A549 (cell line): ENCODE measurements around the gene EIF4EBP3. TPM values are rescaled to one million over a fixed set of nuclear protein-coding genes. Genes with fewer than 3 reads are reported as not detected.
A peak's percentile ranks its signal among the peaks of the same experiment; 100 is the strongest.

Source experiments
- ATAC-seq, 2 experiments: fragments of 200-7000 bp in 1 of 2; fragments of >200 bp in 1 of 2; cut with Nextera tagmentation in 1 of 2; cut with Tn5 transposase in 1 of 2; 3 replicates each; pipeline versions ENCODE4 v1.8.0 to v1.9.1; 2018 to 2020; ENCODE audit warnings: mild to moderate bottlenecking in 1 of 2, moderate library complexity in 1 of 2
- CTCF ChIA-PET: fragments of 300-600 bp; sonication (Branson Sonifier 250); formaldehyde crosslinking; extraction: SDS; loops from one replicate; lab custom pipeline; 2021; ENCODE audit warnings: antibody characterized with exemption, inconsistent platforms; lab: Yijun Ruan, JAX
- POLR2A ChIA-PET: fragments of 350-600 bp; formaldehyde crosslinking; extraction: SDS; loops from one replicate; lab custom pipeline; 2021; ENCODE audit warnings: antibody characterized with exemption, inconsistent platforms; lab: Yijun Ruan, JAX
- DNase-seq, 2 experiments: peaks; one replicate each; pipeline versions ENCODE4 v3.0.0 to v3.0.0-alpha.2; 2011 to 2016; ENCODE audit warnings: low read depth in 1 of 2, low spot score in 1 of 2
- FAIRE-seq: peaks from 2 replicates; lab custom pipeline; 2011; peaks lifted over from hg19 to GRCh38; lab: Jason Lieb, UNC
- H3K27ac ChIP-seq, 2 experiments: fragments of >200 bp; sonication (Bioruptor Twin); formaldehyde crosslinking; 3 replicates each; pipeline ENCODE4 v1.5.1; 2016 to 2017
- H3K4me1 ChIP-seq: fragments of >200 bp; sonication (Bioruptor Twin); formaldehyde crosslinking; 3 replicates; pipeline ENCODE4 v1.6.1; 2016
- H3K4me2 ChIP-seq: fragments of >200 bp; sonication (Bioruptor Twin); formaldehyde crosslinking; 3 replicates; pipeline ENCODE4 v1.6.1; 2016
- H3K4me3 ChIP-seq: fragments of >200 bp; sonication (Bioruptor Twin); formaldehyde crosslinking; 3 replicates; pipeline ENCODE4 v1.5.1; 2016
- H3K9me3 ChIP-seq: fragments of >200 bp; sonication (Bioruptor Twin); formaldehyde crosslinking; 3 replicates; pipeline ENCODE4 v1.6.1; 2016
- BCL3 ChIP-seq: fragments of >200 bp; sonication (Bioruptor Twin); formaldehyde crosslinking; IDR thresholded peaks from 3 replicates; pipeline ENCODE4 v1.6.1; 2016
- CBX8 ChIP-seq: fragments of 200-600 bp; sonication (generic); IDR thresholded peaks from 2 replicates; pipeline ENCODE4 v1.6.1; 2016
- CEBPB ChIP-seq, 2 experiments: fragments of >200 bp in 1 of 2; sonication (Bioruptor Twin) in 1 of 2; formaldehyde crosslinking in 1 of 2; IDR thresholded peaks; 2 replicates each; pipeline ENCODE4 v1.6.1; 2012 to 2016
- CHD4 ChIP-seq: fragments of 200-600 bp; sonication (generic); IDR thresholded peaks from 2 replicates; pipeline ENCODE4 v1.6.1; 2016; ENCODE audit warnings: antibody characterized with exemption, mild to moderate bottlenecking, borderline replicate concordance
- E2F6 ChIP-seq: IDR thresholded peaks from 2 replicates; pipeline ENCODE4 v1.6.1; 2012; ENCODE audit warnings: low read depth, borderline replicate concordance
- EP300 ChIP-seq, 2 experiments: fragments of >200 bp; sonication (Bioruptor Twin); formaldehyde crosslinking; IDR thresholded peaks; 2 replicates in 1 of 2; 3 replicates in 1 of 2; pipeline ENCODE4 v1.6.1; 2016 to 2017
- ESRRA ChIP-seq: fragments of 150-350 bp; IDR thresholded peaks from 2 replicates; pipeline ENCODE4 v1.6.1; 2014; ENCODE audit warnings: mild to moderate bottlenecking, low read length, borderline replicate concordance
- FOSB ChIP-seq: fragments of 250-450 bp; sonication (Bioruptor Pico); IDR thresholded peaks from 2 replicates; pipeline ENCODE4 v1.5.0; 2020; ENCODE audit warnings: mild to moderate bottlenecking, moderate library complexity
- HMGXB4 ChIP-seq: fragments of 250-450 bp; sonication (Bioruptor Pico); IDR thresholded peaks from 2 replicates; pipeline ENCODE4 v1.5.0; 2021; ENCODE audit warnings: mild to moderate bottlenecking, moderate library complexity, borderline replicate concordance
- HOXA7 ChIP-seq: fragments of 250-450 bp; sonication (Bioruptor Pico); IDR thresholded peaks from 2 replicates; pipeline ENCODE4 v1.5.0; 2020; ENCODE audit warnings: mild to moderate bottlenecking, moderate library complexity
- HOXB13 ChIP-seq: fragments of 250-450 bp; sonication (Bioruptor Pico); IDR thresholded peaks from 2 replicates; pipeline ENCODE4 v1.5.0; 2020; ENCODE audit warnings: low read depth, mild to moderate bottlenecking, moderate library complexity
- KDM5A ChIP-seq: fragments of 200-600 bp; sonication (generic); IDR thresholded peaks from 2 replicates; pipeline ENCODE4 v1.6.1; 2016; ENCODE audit warnings: antibody characterized with exemption, mild to moderate bottlenecking
- MAX ChIP-seq: IDR thresholded peaks from 2 replicates; pipeline ENCODE4 v1.6.1; 2012
- MAZ ChIP-seq: fragments of 150-350 bp; IDR thresholded peaks from 2 replicates; pipeline ENCODE4 v1.6.1; 2014; ENCODE audit warnings: antibody characterized with exemption, low read depth, low read length, borderline replicate concordance
- NFE2L2 ChIP-seq: fragments of 150-350 bp; conservative IDR thresholded peaks from 2 replicates; pipeline ENCODE4 v1.6.1; 2014; ENCODE audit warnings: low read length
- NPAS2 ChIP-seq: fragments of 250-450 bp; sonication (Bioruptor Pico); IDR thresholded peaks from 2 replicates; pipeline ENCODE4 v1.8.0; 2022; ENCODE audit warnings: mild to moderate bottlenecking, moderate library complexity, borderline replicate concordance
- PHF8 ChIP-seq: fragments of 200-600 bp; sonication (generic); IDR thresholded peaks from 2 replicates; pipeline ENCODE4 v1.6.1; 2016; ENCODE audit warnings: low read depth, mild to moderate bottlenecking, antibody characterized with exemption, moderate library complexity, borderline replicate concordance
- POLR2AphosphoS2 ChIP-seq: conservative IDR thresholded peaks from 2 replicates; pipeline ENCODE4 v1.6.1; 2012; ENCODE audit warnings: low read length, improper control_type of control experiment, inconsistent platforms
- RCOR1 ChIP-seq: fragments of 150-350 bp; IDR thresholded peaks from 2 replicates; pipeline ENCODE4 v1.6.1; 2014; ENCODE audit warnings: antibody characterized with exemption, low read length, low read depth
- REST ChIP-seq: fragments of 200-600 bp; sonication (generic); IDR thresholded peaks from 2 replicates; pipeline ENCODE4 v1.6.1; 2016; ENCODE audit warnings: antibody characterized with exemption, mild to moderate bottlenecking, moderate library complexity
- RNF2 ChIP-seq: fragments of 200-600 bp; sonication (generic); IDR thresholded peaks from 2 replicates; pipeline ENCODE4 v1.6.1; 2016; ENCODE audit warnings: low read depth, mild to moderate bottlenecking, antibody characterized with exemption, moderate library complexity, borderline replicate concordance
- SREBF2 ChIP-seq: fragments of 450-650 bp; IDR thresholded peaks from 2 replicates; pipeline ENCODE4 v1.6.1; 2014; ENCODE audit warnings: mild to moderate bottlenecking, moderate library complexity
- TP53 ChIP-seq: fragments of 250-450 bp; sonication (Bioruptor Pico); IDR thresholded peaks from 2 replicates; pipeline ENCODE4 v1.5.0; 2021; ENCODE audit warnings: mild to moderate bottlenecking, moderate library complexity
- ZNF302 ChIP-seq: fragments of 250-450 bp; sonication (Bioruptor Pico); IDR thresholded peaks from 2 replicates; pipeline ENCODE4 v1.9.0; 2021; ENCODE audit warnings: inconsistent platforms, mild to moderate bottlenecking, moderate library complexity
- WGBS: methylation state at CpG from one replicate; pipeline ENCODE4 v1.1.6; 2017; ENCODE audit errors: missing lambda C conversion rate; 5-methylcytosine and 5-hydroxymethylcytosine counted together
- polyA plus RNA-seq, 4 experiments: library from polyadenylated mRNA; depleted of rRNA in 3 of 4; stranded (reverse); fragments of >200 nt; fragmentation: RNase III in 1 of 4; extraction: RNeasy Plus Mini Kit Qiagen cat#74134 plus additional on column Dnase treatment in 1 of 4; gene quantifications; 2 replicates in 3 of 4; 3 replicates in 1 of 4; pipeline ENCODE4 v1.2.3, GENCODE V29; 2011 to 2017

Gene EIF4EBP3
- polyA plus RNA-seq, 2 of the 4 experiments (the other 2 are of a cell fraction) = 0.96 to 2.0 TPM

- FAIRE-seq (no peak), DNase-seq (no peak), ATAC-seq (no peak)
- POLR2A ChIA-PET = no interaction called here
- 91% methylated on average over 9 of the region's 10 CpGs for WGBS
- no peak overlapping the region for H3K4me3 ChIP-seq
- H3K9me3 ChIP-seq = no peaks in the 10 kb centered on the region
- TF ChIP-seq TP53 (CRISPR knock-in tag) (no peak), KDM5A (no peak), MAZ (no peak), NPAS2 (no peak), CEBPB (IDR thresholded peaks at IDR 0.05) (no peak), ESRRA (no peak), HMGXB4 (CRISPR knock-in tag) (no peak), POLR2AphosphoS2 (no peak), FOSB (no peak), EP300 (IDR thresholded peaks at IDR 0.05) (no peak), SREBF2 (no peak), REST (no peak), BCL3 (no peak), MAX (no peak), NFE2L2 (no peak), HOXB13 (CRISPR knock-in tag) (no peak)
- CTCF ChIA-PET = interaction anchor here (0.6 to 2.5 kb wide), 5 partner anchors 15 to 199 kb away, joined by 3 to 9 read pairs (median 3); partner anchors contain the start of gene EIF4EBP3
- no peak overlapping the region for H3K4me2 ChIP-seq
- H3K4me1 ChIP-seq = peaks cover 24% of the 10 kb centered on the region
- H3K27ac ChIP-seq = no peak overlapping the region
Observed at GRCh38 chr5:140561753-140562523, 14.5 kb downstream of the EIF4EBP3 start.

GRCh38 chr5:140563596-140563995, 16.1 kb downstream of the EIF4EBP3 start:
- ChIA-PET POLR2A (interaction anchor here (0.7 to 3.4 kb wide), 6 partner anchors 9 to 84 kb away, joined by 3 to 16 read pairs (median 4); partner anchors contain the start of genes EIF4EBP3, IK, NDUFA2 and TMCO6), CTCF (no interaction called here)
- H3K4me1 ChIP-seq = peaks cover 18% of the 10 kb centered on the region
- ATAC-seq (peak; percentile 0 to 4; a peak in 3 of 6 replicates), DNase-seq (no peak), FAIRE-seq (no peak)
- peak overlapping the region; percentile 94 for H3K4me2 ChIP-seq
- peak overlapping the region; percentile 84 for H3K4me3 ChIP-seq
- H3K27ac ChIP-seq = peak overlapping the region; percentile 88
- 64% methylated on average over 8 of the region's 8 CpGs for WGBS
- TF ChIP-seq KDM5A (no peak), CEBPB (IDR thresholded peaks at IDR 0.05) (no peak), RCOR1 (no peak), HOXB13 (CRISPR knock-in tag) (no peak), E2F6 (no peak), HOXA7 (no peak), CBX8 (no peak), CHD4 (no peak), PHF8 (no peak), ZNF302 (CRISPR knock-in tag) (no peak), RNF2 (no peak)
- no peaks in the 10 kb centered on the region for H3K9me3 ChIP-seq
